GM19324 (cell line): ENCODE measurements around the gene CEP72.

ENCODE experiments used
- ATAC-seq: cut with Tn5 transposase; IDR thresholded peaks from one replicate; pipeline ENCODE4 v1.9.1; 2021; ENCODE audit warnings: mild to moderate bottlenecking, moderate library complexity; ENCODE audit not compliant: unreplicated experiment, low FRiP score

CEP72 gene

DNA sequence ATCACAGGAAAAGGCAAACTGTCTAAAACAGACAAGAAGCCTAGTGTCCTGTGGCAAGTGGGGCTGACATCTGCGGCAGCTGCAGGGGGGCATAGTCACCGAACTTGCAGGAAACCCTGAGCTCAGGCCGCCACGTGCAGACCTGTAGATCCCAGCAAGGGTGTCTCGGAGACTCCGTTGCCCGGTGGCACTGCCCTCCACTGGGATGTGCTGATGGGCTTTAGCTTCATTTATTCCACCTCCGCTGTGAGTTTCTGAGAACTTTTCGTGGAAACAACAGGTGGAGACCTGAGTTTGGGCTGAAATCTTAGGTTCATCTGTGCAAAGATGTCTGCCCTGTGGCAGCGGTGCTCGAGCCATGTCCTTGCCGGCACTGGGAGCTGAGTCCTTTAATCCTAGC, 22.1 kb downstream of the CEP72 start:
- no peak for ATAC-seq

DNA sequence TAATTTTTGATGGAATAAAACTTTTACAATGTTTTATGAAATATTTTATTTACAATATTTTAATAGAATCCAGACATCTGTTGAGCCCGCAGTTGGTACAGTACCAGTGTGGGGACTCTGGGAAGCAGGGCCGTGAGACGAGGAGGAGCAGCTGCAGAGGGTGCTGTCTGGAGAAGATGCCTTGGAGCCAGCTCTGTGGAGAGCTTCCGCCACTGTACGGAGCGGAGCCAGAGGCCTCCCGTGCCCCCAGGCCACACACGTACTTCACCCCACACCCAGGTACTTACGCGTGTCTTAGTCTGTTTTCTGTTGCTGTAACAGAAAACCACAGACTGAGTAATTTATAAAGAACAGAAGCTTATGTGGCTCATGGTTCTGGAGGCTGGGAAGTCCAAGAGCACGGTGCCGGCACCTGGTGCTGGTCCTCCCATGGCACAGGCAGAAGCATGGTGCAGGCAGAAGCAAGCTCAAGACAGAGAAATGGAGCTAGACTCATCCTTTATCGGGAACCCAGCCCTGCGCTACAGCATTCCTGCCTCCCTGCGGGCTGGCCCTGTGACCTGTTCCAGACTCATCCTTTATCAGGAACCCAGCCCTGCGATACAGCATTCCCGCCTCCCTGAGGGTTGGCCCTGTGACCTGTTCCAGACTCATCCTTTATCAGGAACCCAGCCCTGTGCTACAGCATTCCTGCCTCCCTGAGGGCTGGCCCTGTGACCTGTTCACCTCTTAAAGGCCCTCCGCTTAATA, 23.3 kb downstream of the CEP72 start:
- ATAC-seq: no peak

DNA sequence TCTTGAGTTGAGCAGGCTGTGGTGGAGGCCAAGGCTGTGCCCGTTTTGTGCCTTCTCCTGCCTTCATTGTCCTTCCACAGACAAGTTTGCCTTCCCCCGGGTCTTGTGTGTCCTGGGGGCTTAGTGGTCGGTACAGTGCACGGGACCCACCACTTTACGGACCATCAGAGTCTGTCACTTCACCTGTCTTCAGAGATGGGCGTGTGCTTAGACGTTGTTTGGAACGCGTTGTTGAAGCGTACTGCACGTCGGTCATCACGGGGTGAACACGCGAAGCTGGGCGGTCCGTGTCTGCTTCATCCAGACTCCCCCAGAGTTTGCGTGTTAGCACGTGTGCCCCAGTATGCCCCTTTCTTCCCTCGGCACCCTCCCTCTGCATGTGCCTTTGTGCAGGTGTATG, 24.8 kb downstream of the CEP72 start:
- no peak for ATAC-seq

DNA sequence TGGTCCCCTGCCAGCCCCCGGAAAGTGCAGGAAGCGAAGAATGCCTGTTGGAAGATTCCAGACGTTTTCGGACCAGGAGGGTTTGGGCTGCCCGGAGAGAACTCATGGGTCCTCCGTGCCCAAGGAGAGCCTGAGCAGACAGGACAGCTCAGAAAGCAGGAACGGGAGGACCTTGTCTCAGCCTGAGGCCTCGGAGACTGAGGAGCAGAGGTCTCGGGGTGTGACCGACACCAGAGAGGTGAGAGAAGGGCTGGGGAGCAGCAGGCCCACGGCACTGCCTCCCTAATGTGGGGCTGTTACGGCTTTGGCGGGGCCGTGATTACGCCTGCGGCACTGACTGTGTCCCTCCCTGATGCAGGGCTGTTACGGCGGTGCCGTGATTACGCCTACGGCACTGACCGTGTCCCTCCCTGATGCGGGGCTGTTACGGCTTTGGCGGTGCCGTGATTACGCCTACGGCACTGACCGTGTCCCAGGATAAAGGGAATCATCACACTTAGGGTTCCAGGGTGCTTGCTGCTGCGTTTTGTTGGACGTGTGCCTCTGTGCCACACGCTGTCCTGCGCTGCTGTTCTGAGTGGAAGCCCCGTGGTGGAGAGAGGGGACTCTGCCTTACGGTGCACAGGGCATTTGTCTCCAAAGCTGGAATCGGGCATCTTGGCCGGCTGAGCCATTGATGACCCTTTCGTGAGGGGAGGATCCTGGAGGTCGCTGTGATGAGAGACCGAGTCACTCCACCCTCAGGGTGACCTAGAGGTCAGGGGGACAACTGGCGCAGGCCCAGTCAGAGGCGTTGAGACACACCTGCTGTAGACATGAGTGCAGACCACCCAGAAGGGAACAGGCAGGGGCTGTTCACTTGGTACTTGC, 25.7 kb downstream of the CEP72 start:
- ATAC-seq: no peak

DNA sequence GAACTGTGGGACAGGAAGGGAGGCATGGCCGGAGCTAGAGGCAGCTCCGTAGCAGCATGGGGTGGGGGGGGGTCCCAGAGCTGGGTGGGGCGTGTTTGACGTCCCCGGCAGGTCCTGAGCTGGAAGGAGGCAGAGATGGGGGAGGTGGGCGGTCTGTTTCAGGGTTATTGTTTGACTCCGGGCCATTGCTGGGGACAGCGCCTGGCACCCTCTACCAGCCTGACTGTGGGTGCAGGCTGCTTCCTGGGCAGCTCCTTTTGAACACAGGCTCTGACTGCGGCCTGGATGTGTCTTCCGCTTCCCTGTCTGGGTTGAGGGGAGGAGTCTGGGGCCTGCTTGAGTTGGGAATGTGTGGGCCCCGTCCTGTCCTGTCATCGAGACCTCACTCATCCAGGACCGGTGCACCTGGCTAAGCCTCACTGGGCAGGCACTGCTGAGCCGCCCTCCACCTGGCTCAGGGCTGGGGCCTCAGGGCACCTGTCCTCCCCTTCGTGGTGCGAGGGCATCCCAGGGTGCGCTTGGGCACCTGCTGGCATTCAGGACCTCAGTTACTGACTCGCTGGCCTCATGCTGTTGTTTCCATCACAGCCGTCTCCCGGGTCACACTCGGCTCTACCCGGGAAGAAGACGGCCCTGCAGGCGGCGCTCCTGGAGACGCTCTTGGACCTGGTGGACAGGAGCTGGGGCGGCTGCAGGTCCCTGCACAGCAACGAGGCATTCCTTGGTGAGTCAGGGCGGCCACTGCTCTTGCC, 26.5 kb downstream of the CEP72 start:
- ATAC-seq: no peak

GRCh38 chr5:639253-639530, 27.1 kb downstream of the CEP72 start:
- ATAC-seq: no peak

- ATAC-seq: no peak
Observed at GRCh38 chr5:639584-640213, 27.6 kb downstream of the CEP72 start.

DNA sequence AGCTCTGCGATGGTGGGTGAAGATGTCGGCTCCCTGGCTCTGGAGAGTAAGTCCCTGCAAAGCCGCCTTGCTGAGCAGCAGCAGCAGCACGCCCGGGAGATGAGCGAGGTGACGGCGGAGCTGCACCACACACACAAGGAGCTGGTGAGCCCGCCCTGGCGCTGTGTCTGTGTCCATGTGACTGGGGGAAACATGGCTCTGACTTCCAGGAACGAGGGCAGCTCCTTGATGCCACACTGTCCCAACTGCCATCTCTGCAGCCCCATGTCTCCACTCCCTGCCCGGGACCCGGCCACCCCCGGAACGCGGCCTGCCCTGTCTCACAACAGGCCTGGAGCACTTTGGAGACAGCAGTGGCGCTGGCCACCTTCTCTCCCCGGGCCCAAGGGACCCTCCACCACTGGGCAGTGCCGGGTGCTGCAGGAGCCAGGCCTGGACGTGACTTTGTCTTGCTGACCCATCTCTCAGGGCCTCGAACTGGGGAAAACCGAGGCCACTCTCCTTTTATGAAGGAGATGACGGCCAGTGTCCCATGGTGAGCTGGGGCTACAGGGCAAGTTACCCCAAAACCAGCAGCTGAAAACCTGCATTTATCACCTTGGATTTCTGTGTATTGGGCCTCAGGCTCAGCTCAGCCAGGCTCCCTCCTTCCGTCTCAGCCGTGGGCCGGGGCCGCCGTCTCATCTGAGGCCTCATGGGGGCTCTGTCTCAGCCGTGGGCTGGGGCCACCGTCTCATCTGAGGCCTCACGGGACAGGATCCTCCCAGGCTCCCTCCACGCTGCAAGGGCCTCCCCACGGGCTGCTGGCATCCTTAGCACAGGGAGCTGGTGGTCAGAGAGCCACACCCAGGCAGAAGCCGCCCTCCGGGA, 28.6 kb downstream of the CEP72 start:
- ATAC-seq: no peak

DNA sequence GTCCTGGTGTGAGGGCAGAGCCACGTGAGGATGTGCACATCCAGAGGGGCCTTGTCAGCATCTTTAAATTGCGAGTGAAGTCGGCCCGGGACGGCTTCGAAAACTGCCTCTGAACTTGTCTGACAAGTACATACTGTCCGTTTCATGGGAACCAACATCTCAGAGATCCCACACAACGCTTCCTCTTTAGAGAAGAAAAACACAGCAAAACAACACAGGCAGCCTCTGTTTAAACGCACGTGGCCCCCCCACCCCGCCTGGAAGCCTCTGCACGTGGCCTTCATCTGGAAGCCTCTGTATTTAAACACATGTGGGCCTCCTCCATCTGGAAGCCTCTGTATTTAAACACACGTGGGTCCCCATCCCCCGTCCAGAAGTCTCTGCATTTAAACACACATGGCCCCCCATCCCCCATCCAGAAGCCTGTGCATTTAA, 29.2 kb downstream of the CEP72 start:
- ATAC-seq: no peak

- no peak for ATAC-seq
Observed at GRCh38 chr5:642481-642880, 30.3 kb downstream of the CEP72 start.

GRCh38 chr5:643351-643801, 31.2 kb downstream of the CEP72 start:
- no peak for ATAC-seq

- no peak for ATAC-seq
Observed at GRCh38 chr5:643811-644271, 31.7 kb downstream of the CEP72 start.

- no peak for ATAC-seq
Observed at GRCh38 chr5:644509-644908, 32.4 kb downstream of the CEP72 start.

- no peak for ATAC-seq
Observed at GRCh38 chr5:644971-645370, 32.8 kb downstream of the CEP72 start.

GRCh38 chr5:645421-645820, 33.3 kb downstream of the CEP72 start:
- no peak for ATAC-seq

- ATAC-seq: no peak
Observed at GRCh38 chr5:646396-647201, 34.5 kb downstream of the CEP72 start.

- ATAC-seq: no peak
Observed at GRCh38 chr5:647311-647710, 35.2 kb downstream of the CEP72 start.

DNA sequence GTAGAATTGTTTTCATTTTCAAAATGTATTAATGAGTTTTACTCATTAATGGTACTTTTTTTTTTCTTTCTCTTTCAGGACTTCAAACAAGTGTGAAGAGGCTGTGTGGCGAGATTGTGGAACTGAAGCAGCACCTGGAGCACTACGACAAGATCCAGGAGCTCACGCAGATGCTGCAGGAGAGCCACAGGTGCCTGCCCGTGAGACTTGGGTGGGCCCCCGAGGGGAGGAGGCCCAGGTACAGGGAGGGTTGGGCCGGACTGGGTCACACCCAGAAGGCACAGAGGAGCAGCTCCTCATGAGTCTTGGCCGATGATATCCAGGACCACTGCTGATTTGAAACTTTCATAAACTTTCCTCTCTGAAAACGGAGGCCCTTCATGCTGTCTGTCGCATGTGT, 35.6 kb downstream of the CEP72 start:
- no peak for ATAC-seq
